GM23338 (cell line): ENCODE data around the gene DNASE1L2. TPM values are rescaled to one million over a fixed set of nuclear protein-coding genes. Genes with fewer than 3 reads are reported as not detected.
A peak's percentile ranks its signal among the peaks of the same experiment; 100 is the strongest.

Experiments used
- ATAC-seq: fragments of 200-7000 bp; cut with Tn5 transposase; 3 replicates; pipeline ENCODE4 v1.9.1; 2020
- DNase-seq: peaks from one replicate; pipeline ENCODE4 v3.0.0-alpha.2; 2015; ENCODE audit warnings: low spot score
- H2AFZ ChIP-seq: fragments of 200-600 bp; sonication (generic); 2 replicates; pipeline ENCODE4 v1.8.0; 2016; ENCODE audit warnings: antibody characterized with exemption, mild to moderate bottlenecking, moderate library complexity
- H3F3A ChIP-seq: fragments of 200-600 bp; sonication (generic); replicated peaks from 2 replicates; pipeline ENCODE4 v1.8.0; 2017; ENCODE audit warnings: antibody characterized with exemption, mixed run types, low read depth
- H3K27ac ChIP-seq: fragments of 200-600 bp; sonication (generic); 2 replicates; pipeline ENCODE4 v1.6.1; 2016; ENCODE audit warnings: low read depth
- H3K27me3 ChIP-seq: fragments of 200-600 bp; sonication (generic); 2 replicates; pipeline ENCODE4 v1.8.0; 2016; ENCODE audit warnings: mild to moderate bottlenecking, mixed run types, moderate library complexity; ENCODE audit not compliant: insufficient read depth
- H3K36me3 ChIP-seq: fragments of 200-600 bp; sonication (generic); 2 replicates; pipeline ENCODE4 v1.8.0; 2016; ENCODE audit warnings: mild to moderate bottlenecking; ENCODE audit not compliant: insufficient read depth
- H3K4me1 ChIP-seq: fragments of 200-600 bp; sonication (generic); 2 replicates; pipeline ENCODE4 v1.8.0; 2016; ENCODE audit warnings: mild to moderate bottlenecking, moderate library complexity; ENCODE audit not compliant: insufficient read depth
- H3K4me2 ChIP-seq: fragments of 200-600 bp; sonication (generic); 2 replicates; pipeline ENCODE4 v1.7.1; 2017; ENCODE audit warnings: mixed run types
- H3K4me3 ChIP-seq: fragments of 200-600 bp; sonication (generic); 2 replicates; pipeline ENCODE4 v1.6.1; 2016; ENCODE audit warnings: mixed run types
- H3K79me2 ChIP-seq: fragments of 200-600 bp; sonication (generic); replicated peaks from 2 replicates; pipeline ENCODE4 v1.8.0; 2017; ENCODE audit warnings: mild to moderate bottlenecking; ENCODE audit not compliant: insufficient read depth
- H3K9me2 ChIP-seq: fragments of 200-600 bp; sonication (generic); 2 replicates; pipeline ENCODE4 v1.8.0; 2017; ENCODE audit not compliant: insufficient read depth
- H4K20me1 ChIP-seq: fragments of 200-600 bp; sonication (generic); replicated peaks from 2 replicates; pipeline ENCODE4 v1.8.0; 2017; ENCODE audit warnings: mild to moderate bottlenecking; ENCODE audit not compliant: insufficient read depth
- H3K27ac Mint-ChIP-seq: 2 replicates; pipeline ENCODE4 v1.8.0; 2020; ENCODE audit warnings: inconsistent platforms, mild to moderate bottlenecking, moderate library complexity, mixed read lengths
- H3K27me3 Mint-ChIP-seq: 3 replicates; pipeline ENCODE4 v1.8.0; 2022; ENCODE audit warnings: low read depth, mild to moderate bottlenecking, moderate library complexity, mixed read lengths, inconsistent platforms; ENCODE audit not compliant: insufficient read depth, poor library complexity
- H3K36me3 Mint-ChIP-seq: 3 replicates; pipeline ENCODE4 v1.8.0; 2021; ENCODE audit warnings: low read depth, mild to moderate bottlenecking, inconsistent platforms, moderate library complexity, mixed read lengths
- H3K4me1 Mint-ChIP-seq: 3 replicates; pipeline ENCODE4 v1.8.0; 2020; ENCODE audit warnings: mild to moderate bottlenecking, inconsistent platforms, mixed read lengths
- H3K4me3 Mint-ChIP-seq: 3 replicates; pipeline ENCODE4 v1.8.0; 2021; ENCODE audit warnings: moderate library complexity, mild to moderate bottlenecking, inconsistent platforms, mixed read lengths
- H3K9me3 Mint-ChIP-seq: 3 replicates; pipeline ENCODE4 v1.8.0; 2020; ENCODE audit warnings: moderate library complexity, mild to moderate bottlenecking, inconsistent platforms, mixed read lengths
- EZH2 ChIP-seq: fragments of 200-600 bp; sonication (generic); IDR thresholded peaks from one replicate; pipeline ENCODE4 v1.8.0; 2017; ENCODE audit warnings: antibody characterized with exemption, mild to moderate bottlenecking, low read depth; ENCODE audit not compliant: unreplicated experiment
- EZH2phosphoT487 ChIP-seq: fragments of 200-600 bp; sonication (generic); IDR thresholded peaks from one replicate; pipeline ENCODE4 v1.8.1; 2018; ENCODE audit warnings: antibody characterized with exemption; ENCODE audit not compliant: unreplicated experiment
- JUNB ChIP-seq: IDR thresholded peaks from one replicate; pipeline ENCODE4 v1.6.1; 2016; ENCODE audit warnings: antibody characterized with exemption; ENCODE audit not compliant: unreplicated experiment
- POLR2AphosphoS5 ChIP-seq: IDR thresholded peaks from 2 replicates; pipeline ENCODE4 v1.6.1; 2016; ENCODE audit warnings: antibody characterized with exemption, low read depth
- STAT1 ChIP-seq: IDR thresholded peaks from one replicate; pipeline ENCODE4 v1.6.1; 2016; ENCODE audit warnings: antibody characterized with exemption; ENCODE audit not compliant: unreplicated experiment
- ZNF114 ChIP-seq: fragments of 250-450 bp; sonication (Bioruptor Pico); IDR thresholded peaks from 2 replicates; pipeline ENCODE4 v1.5.0; 2020; ENCODE audit warnings: mild to moderate bottlenecking, moderate library complexity
- polyA plus RNA-seq: library from polyadenylated mRNA; unstranded; fragments of >200 nt; fragmentation: Nextera tagmentation; extraction: Ambion mirVana; gene quantifications from 2 replicates; pipeline ENCODE4 v1.2.1, GENCODE V29; 2016
- total RNA-seq: library from RNA; depleted of rRNA; stranded (reverse); fragments of >200 nt; shearing (Covaris generic); gene quantifications from 2 replicates; pipeline ENCODE4 v1.2.3, GENCODE V29; 2014
- TF ChIP-seq, protein P1 (sequence below): fragments of 250-450 bp; sonication (Bioruptor Pico); IDR thresholded peaks from 2 replicates; pipeline ENCODE4 v1.5.0; 2020; ENCODE audit warnings: mild to moderate bottlenecking, moderate library complexity
- TF ChIP-seq, protein P2 (sequence below), 2 experiments: fragments of 200-600 bp in 1 of 2; sonication (generic) in 1 of 2; conservative IDR thresholded peaks; 2 replicates each; pipeline versions ENCODE4 v1.5.1 to v1.6.1; 2016 to 2017; ENCODE audit warnings: antibody characterized with exemption in 2 of 2, low read depth in 2 of 2, mild to moderate bottlenecking in 2 of 2, moderate library complexity in 1 of 2

The DNASE1L2 gene
- total and polyA plus RNA-seq, 2 experiments from 2014 or later: 0.23 TPM; not detected in 1

GRCh38 chr16:2267913-2268666, 31.8 kb downstream of the DNASE1L2 start, which contains the start of gene RNPS1 (continued):
- TF ChIP-seq, protein P1, sequence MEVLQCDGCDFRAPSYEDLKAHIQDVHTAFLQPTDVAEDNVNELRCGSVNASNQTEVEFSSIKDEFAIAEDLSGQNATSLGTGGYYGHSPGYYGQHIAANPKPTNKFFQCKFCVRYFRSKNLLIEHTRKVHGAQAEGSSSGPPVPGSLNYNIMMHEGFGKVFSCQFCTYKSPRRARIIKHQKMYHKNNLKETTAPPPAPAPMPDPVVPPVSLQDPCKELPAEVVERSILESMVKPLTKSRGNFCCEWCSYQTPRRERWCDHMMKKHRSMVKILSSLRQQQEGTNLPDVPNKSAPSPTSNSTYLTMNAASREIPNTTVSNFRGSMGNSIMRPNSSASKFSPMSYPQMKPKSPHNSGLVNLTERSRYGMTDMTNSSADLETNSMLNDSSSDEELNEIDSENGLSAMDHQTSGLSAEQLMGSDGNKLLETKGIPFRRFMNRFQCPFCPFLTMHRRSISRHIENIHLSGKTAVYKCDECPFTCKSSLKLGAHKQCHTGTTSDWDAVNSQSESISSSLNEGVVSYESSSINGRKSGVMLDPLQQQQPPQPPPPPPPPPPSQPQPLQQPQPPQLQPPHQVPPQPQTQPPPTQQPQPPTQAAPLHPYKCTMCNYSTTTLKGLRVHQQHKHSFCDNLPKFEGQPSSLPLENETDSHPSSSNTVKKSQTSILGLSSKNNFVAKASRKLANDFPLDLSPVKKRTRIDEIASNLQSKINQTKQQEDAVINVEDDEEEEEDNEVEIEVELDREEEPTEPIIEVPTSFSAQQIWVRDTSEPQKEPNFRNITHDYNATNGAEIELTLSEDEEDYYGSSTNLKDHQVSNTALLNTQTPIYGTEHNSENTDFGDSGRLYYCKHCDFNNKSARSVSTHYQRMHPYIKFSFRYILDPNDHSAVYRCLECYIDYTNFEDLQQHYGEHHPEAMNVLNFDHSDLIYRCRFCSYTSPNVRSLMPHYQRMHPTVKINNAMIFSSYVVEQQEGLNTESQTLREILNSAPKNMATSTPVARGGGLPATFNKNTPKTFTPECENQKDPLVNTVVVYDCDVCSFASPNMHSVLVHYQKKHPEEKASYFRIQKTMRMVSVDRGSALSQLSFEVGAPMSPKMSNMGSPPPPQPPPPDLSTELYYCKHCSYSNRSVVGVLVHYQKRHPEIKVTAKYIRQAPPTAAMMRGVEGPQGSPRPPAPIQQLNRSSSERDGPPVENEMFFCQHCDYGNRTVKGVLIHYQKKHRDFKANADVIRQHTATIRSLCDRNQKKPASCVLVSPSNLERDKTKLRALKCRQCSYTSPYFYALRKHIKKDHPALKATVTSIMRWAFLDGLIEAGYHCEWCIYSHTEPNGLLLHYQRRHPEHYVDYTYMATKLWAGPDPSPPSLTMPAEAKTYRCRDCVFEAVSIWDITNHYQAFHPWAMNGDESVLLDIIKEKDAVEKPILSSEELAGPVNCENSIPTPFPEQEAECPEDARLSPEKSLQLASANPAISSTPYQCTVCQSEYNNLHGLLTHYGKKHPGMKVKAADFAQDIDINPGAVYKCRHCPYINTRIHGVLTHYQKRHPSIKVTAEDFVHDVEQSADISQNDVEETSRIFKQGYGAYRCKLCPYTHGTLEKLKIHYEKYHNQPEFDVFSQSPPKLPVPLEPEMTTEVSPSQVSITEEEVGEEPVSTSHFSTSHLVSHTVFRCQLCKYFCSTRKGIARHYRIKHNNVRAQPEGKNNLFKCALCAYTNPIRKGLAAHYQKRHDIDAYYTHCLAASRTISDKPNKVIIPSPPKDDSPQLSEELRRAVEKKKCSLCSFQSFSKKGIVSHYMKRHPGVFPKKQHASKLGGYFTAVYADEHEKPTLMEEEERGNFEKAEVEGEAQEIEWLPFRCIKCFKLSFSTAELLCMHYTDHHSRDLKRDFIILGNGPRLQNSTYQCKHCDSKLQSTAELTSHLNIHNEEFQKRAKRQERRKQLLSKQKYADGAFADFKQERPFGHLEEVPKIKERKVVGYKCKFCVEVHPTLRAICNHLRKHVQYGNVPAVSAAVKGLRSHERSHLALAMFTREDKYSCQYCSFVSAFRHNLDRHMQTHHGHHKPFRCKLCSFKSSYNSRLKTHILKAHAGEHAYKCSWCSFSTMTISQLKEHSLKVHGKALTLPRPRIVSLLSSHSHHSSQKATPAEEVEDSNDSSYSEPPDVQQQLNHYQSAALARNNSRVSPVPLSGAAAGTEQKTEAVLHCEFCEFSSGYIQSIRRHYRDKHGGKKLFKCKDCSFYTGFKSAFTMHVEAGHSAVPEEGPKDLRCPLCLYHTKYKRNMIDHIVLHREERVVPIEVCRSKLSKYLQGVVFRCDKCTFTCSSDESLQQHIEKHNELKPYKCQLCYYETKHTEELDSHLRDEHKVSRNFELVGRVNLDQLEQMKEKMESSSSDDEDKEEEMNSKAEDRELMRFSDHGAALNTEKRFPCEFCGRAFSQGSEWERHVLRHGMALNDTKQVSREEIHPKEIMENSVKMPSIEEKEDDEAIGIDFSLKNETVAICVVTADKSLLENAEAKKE (CRISPR knock-in tag): no peak
- TF ChIP-seq EZH2: no peak
- no peak for TF ChIP-seq JUNB
- peak; percentile 97 for TF ChIP-seq POLR2AphosphoS5
- no peak for TF ChIP-seq ZNF114 (CRISPR knock-in tag)
- TF ChIP-seq, protein P2, sequence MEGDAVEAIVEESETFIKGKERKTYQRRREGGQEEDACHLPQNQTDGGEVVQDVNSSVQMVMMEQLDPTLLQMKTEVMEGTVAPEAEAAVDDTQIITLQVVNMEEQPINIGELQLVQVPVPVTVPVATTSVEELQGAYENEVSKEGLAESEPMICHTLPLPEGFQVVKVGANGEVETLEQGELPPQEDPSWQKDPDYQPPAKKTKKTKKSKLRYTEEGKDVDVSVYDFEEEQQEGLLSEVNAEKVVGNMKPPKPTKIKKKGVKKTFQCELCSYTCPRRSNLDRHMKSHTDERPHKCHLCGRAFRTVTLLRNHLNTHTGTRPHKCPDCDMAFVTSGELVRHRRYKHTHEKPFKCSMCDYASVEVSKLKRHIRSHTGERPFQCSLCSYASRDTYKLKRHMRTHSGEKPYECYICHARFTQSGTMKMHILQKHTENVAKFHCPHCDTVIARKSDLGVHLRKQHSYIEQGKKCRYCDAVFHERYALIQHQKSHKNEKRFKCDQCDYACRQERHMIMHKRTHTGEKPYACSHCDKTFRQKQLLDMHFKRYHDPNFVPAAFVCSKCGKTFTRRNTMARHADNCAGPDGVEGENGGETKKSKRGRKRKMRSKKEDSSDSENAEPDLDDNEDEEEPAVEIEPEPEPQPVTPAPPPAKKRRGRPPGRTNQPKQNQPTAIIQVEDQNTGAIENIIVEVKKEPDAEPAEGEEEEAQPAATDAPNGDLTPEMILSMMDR (conservative IDR thresholded peaks at IDR 0.05; ENCODE audit: low read depth in 2 of 2): no peak

DNA sequence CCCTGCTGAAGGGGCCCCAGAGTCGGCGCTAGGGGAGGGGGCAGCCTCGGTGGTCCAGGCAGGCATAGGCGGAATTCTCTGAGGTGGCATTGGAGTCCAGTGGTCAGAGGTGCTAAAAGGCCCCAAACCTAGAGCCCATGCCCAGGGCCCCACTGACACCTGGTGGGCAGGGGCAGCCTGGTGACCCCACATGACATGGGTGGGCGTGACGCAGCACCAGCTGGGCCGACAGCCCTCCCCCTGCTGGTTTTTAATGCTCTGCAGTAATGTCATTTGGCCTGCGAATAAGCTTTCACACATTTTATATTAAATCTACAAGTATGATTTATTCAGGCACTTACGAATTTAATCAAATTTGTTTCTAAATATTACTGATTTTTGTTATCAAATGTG, 33.8 kb downstream of the DNASE1L2 start:
- Histone ChIP-seq H3K4me3 (no peak overlapping the region), H3F3A (peaks cover 13% of the 10 kb centered on the region; the same call in 1 of the 2 replicates), H3K4me1 (peaks cover 20% of the 10 kb centered on the region), H3K79me2 (peaks cover 38% of the 10 kb centered on the region), H2AFZ (no peak overlapping the region), H3K4me2 (no peak overlapping the region), H3K36me3 (no peaks in the 10 kb centered on the region), H3K27me3 (no peaks in the 10 kb centered on the region), H3K9me2 (no peaks in the 10 kb centered on the region), H4K20me1 (peaks cover 24% of the 10 kb centered on the region), H3K27ac (no peak overlapping the region)
- Mint-ChIP-seq H3K36me3 (peaks cover 23% of the 10 kb centered on the region), H3K4me3 (no peak overlapping the region; the same call in 2 of the 3 replicates), H3K4me1 (peaks cover 19% of the 10 kb centered on the region), H3K27ac (no peak overlapping the region), H3K27me3 (peaks cover 10% of the 10 kb centered on the region), H3K9me3 (no peaks in the 10 kb centered on the region; the same call in 2 of the 3 replicates)
- TF ChIP-seq STAT1: no peak
- no peak for TF ChIP-seq EZH2phosphoT487
- TF ChIP-seq EZH2: no peak
- ATAC-seq: no peak
- DNase-seq: no peak
